ENCODE results near the gene ANGPTL5.
"Not testable (repeated sequence)": the region's sequence is repeated elsewhere in the genome, so short reads cannot be mapped to it uniquely, and the experiment has no call there.

Gene ANGPTL5

GRCh38 chr11:101916422-101916821 is at the start of gene ANGPTL5:
TSS of gene ANGPTL5 (minus strand) at chr11:101916522. CDS start at chr11:101907909, 8,613 bp downstream.
- no peak for DNase-seq (ENCODE audit: low read depth in 2 of 2, low spot score in 1 of 2)

DNA sequence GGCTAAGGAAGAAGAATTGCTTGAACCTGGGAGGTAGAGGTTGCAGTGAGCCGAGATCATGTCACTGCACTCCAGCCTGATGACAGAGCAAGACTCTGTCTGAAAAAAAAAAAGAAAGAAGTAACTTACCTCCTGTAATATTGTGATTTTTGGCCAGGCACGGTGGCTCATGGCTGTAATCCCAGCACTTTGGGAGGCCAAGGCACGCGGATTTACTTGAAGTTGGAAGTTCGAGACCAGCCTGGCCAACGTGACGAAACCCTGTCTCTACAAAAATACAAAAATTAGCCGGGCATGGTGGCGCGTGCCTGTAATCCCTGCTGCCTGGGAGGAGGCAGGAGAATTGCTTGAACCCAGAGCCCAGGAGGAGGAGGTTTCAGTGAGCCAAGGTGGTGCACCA is 47.9 kb upstream of the ANGPTL5 start:
- not testable (repeated sequence) for DNase-seq (ENCODE audit: low read depth in 2 of 2, low spot score in 1 of 2)

GRCh38 chr11:101960231-101960630 is 43.9 kb upstream of the ANGPTL5 start:
- no peak for DNase-seq (ENCODE audit: low read depth in 2 of 2, low spot score in 1 of 2)

GRCh38 chr11:101955701-101956100 is 39.4 kb upstream of the ANGPTL5 start:
- no peak for DNase-seq (ENCODE audit: low read depth in 2 of 2, low spot score in 1 of 2)

DNA sequence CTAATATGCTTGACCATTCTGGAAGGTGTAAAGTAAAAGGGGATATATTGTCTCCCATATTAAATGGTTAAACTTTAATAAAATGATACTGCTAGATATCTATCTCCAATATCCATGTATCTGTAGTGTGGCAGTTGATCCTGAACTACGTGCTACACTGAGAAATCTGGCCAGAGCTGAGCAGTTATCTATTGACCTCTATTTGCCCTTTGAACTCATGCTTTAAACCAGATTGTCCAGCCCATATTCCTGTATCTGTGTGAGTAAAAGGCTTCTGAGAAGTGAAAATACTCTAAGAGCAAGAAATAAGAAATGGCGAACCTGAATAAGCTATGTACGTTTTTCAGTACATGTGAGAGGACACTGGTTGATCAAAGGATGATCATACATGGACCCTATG is 39.0 kb upstream of the ANGPTL5 start:
- DNase-seq (ENCODE audit: low read depth in 2 of 2, low spot score in 1 of 2) = no peak

GRCh38 chr11:101949680-101950220 is 33.4 kb upstream of the ANGPTL5 start:
- DNase-seq (ENCODE audit: low read depth in 2 of 2, low spot score in 1 of 2) = no peak

DNA sequence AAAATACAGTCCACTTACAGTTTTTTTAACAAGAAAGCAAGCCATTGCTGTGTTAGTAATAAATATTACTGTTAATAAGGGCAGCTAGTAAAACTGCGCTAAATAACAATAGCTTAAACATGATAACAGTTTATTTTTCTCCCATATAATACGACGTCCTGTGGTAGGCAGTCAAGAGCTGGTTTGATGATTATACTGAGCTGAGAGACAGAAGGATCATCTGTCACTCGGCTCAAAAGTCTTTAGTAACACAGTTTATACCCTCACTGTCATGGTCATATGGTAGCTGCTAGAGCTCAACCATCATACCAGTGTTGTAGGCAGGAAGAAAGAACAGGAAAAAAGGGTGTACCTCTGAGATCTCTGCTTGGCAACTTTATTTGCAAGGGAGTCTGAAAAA is 29.1 kb upstream of the ANGPTL5 start:
- no peak for DNase-seq (ENCODE audit: low read depth in 2 of 2, low spot score in 1 of 2)

DNA sequence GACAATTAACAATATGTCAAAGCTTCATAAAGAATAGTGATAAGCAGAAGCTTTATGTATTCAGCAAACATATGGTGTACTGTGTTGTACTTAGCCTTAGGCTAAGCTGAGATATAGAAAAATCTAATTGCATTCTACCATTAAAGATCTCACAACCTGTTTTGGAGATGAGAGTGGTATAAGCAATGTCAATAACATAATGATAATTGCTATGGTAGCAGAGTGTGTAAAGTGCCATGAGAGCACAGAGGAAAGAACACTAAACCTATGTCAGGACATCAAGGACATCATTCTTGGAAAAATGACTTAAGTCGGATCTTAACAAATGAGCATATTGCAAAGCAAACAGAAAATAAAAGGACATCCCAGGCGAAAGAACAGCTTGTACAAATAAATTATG is 28.6 kb upstream of the ANGPTL5 start:
- no peak for DNase-seq (ENCODE audit: low read depth in 2 of 2, low spot score in 1 of 2)

- no peak for DNase-seq (ENCODE audit: low read depth in 2 of 2, low spot score in 1 of 2)
Observed at GRCh38 chr11:101940901-101941520, 24.7 kb upstream of the ANGPTL5 start.

- DNase-seq (ENCODE audit: low read depth in 2 of 2, low spot score in 1 of 2) = no peak
Observed at GRCh38 chr11:101931692-101932091, 15.4 kb upstream of the ANGPTL5 start.

GRCh38 chr11:101929294-101929915 is 13.1 kb upstream of the ANGPTL5 start:
- DNase-seq (ENCODE audit: low read depth in 2 of 2, low spot score in 1 of 2) = no peak

DNA sequence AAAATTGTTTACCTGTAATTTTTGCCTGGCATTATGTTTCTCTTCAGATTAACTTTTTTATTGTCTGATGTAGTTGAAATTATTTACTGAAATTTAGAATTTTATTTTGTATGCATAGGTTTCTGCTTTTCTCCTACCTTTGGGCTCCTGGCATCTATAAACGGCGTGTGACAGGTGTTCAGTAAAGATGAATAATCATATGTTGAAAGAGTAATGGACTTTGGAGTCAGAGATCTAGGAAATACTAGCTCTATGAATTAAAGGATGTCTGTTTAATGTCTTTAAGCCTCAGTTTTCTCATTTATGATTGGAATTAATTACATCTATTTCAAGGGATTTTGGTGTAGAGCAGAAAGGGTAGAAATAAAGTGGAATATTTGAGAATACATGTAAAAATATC is 7.2 kb upstream of the ANGPTL5 start:
- no peak for DNase-seq (ENCODE audit: low read depth in 2 of 2, low spot score in 1 of 2)

DNA sequence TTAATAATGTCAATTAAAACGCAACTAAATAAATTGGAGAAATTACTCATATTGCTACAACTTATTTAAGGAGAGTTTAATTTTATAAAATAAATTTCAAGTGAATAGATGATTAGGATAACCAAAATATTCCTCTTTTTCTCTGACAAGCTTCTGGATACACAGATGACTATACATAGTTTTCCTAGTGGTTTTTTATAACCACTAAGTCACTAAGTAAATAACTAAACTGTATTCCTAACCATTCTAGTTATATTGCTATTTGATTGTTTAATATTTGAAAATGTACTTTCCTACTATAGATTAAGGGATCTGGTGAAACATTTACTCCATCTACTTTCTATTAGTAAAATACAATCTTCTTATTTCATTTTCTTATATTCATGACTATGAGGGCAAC is 4.7 kb upstream of the ANGPTL5 start:
- no peak for DNase-seq (ENCODE audit: low read depth in 2 of 2, low spot score in 1 of 2)

DNA sequence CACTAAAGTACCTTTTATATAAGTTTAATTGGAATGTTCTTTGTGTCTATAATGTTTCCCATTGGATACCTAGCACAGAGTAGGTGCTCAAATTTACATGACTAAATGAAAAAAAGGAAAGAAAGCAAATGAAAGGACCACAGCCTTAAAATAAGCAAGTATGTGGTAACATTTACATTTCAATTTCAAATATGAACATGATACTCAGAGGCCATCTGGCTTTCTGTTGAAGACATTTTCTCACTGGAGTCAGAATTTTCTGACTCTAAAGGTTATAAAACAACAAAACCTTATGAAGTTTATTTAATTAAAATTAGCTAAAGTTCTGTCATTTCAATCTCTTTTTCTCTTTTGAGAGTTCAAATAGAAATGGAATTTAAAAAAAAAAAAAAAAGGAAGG is 904 bp upstream of the ANGPTL5 start:
- DNase-seq (ENCODE audit: low read depth in 2 of 2, low spot score in 1 of 2) = no peak

DNA sequence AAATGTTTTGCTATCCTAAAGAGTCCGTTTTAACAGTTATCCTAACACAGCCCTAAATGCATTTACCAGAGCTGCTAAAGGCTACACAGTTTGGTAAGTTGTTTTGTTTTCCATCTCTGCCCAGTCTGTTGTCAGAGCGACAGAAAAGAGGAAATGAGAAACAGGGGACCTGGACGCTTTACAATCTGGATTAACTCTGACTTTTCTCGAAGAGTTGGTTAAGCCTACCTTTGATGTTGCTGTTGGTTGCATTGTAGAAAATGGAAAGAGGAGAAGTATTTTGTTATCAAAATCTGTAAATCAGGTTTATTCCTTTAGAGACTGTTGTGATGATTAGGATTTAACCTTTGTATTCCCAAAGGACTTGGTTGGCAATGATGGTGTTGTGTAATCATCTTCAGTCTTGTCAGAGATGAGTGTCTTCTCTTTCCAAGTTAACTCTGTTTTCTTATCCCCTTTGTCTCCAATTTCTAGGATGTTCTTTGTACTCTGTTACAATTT is 481 bp downstream of the ANGPTL5 start:
- DNase-seq (ENCODE audit: low read depth in 2 of 2, low spot score in 1 of 2) = no peak

DNA sequence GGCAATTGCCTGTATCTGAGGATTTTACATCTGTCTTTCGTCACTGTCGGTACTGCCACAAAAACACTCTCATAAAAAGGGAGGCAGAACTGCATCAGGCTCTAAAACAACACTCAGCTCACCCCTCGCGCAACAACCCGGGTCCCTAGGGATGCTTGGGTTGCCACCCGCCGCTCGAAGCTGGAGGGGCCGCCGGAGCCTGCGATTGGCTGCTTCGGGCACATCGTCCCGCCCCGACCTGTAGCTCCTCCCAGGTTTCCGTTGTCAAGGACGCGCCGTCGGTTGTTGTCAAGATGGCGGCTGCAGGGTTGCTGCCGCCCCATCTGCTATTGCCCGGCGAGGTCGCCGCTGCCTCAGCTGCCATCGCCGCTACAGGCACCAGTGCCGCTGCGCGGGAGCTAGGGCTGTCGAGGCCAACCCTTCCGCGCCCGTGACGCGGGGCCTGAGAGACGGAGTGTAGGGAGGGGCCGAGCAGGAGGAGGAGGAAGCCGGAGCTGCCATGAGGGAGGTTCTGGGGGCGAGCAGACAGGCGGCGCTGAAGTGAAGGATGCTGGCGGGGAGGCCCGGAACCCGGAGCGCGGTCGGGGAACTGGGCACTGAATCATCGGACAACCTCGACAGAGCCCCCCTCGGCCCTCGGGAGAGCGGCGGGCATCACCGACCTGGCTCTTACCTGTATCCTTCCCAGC is 1.4 kb downstream of the ANGPTL5 start, which contains the start of gene CEP126:
Gene CEP126, plus strand, starts transcription at position 273 of the 689 bp plus-strand sequence. Its CDS starts 275 bp downstream, at position 548.
- DNase-seq (ENCODE audit: low read depth in 2 of 2, low spot score in 1 of 2) = peak; percentile 87 to 93

- no peak for DNase-seq (ENCODE audit: low read depth in 2 of 2, low spot score in 1 of 2)
Observed at GRCh38 chr11:101914341-101914737, 2.0 kb downstream of the ANGPTL5 start.

- DNase-seq (ENCODE audit: low read depth in 2 of 2, low spot score in 1 of 2) = no peak
Observed at GRCh38 chr11:101913656-101914055, 2.7 kb downstream of the ANGPTL5 start.

GRCh38 chr11:101912823-101913284 is 3.5 kb downstream of the ANGPTL5 start:
- no peak for DNase-seq (ENCODE audit: low read depth in 2 of 2, low spot score in 1 of 2)

GRCh38 chr11:101909087-101909486 is 7.2 kb downstream of the ANGPTL5 start:
- no peak for DNase-seq (ENCODE audit: low read depth in 2 of 2, low spot score in 1 of 2)

GRCh38 chr11:101907815-101908214 is 8.5 kb downstream of the ANGPTL5 start:
- DNase-seq (ENCODE audit: low read depth in 2 of 2, low spot score in 1 of 2) = no peak

- DNase-seq (ENCODE audit: low read depth in 2 of 2, low spot score in 1 of 2) = no peak
Observed at GRCh38 chr11:101894505-101894904, 21.8 kb downstream of the ANGPTL5 start.
